ENCODE results near the gene KCNK1.

The KCNK1 gene

GRCh38 chr1:233613252-233614172, at the start of gene KCNK1:
Gene KCNK1, plus strand, starts transcription at chr1:233614106. Its CDS starts 66 bp downstream, at chr1:233614172.
- peak; percentile 68 for DNase-seq (ENCODE audit: insufficient read length, low spot score)
- FAIRE-seq, result peak; percentile 31

- no peak for FAIRE-seq
- DNase-seq (ENCODE audit: insufficient read length, low spot score), result no peak
Measured at GRCh38 chr1:233565313-233565712, 48.6 kb upstream of the KCNK1 start.

GRCh38 chr1:233566886-233567285, 47.0 kb upstream of the KCNK1 start:
- DNase-seq (ENCODE audit: insufficient read length, low spot score), result no peak
- no peak for FAIRE-seq

GRCh38 chr1:233569636-233570035, 44.3 kb upstream of the KCNK1 start:
- no peak for FAIRE-seq
- no peak for DNase-seq (ENCODE audit: insufficient read length, low spot score)

DNA sequence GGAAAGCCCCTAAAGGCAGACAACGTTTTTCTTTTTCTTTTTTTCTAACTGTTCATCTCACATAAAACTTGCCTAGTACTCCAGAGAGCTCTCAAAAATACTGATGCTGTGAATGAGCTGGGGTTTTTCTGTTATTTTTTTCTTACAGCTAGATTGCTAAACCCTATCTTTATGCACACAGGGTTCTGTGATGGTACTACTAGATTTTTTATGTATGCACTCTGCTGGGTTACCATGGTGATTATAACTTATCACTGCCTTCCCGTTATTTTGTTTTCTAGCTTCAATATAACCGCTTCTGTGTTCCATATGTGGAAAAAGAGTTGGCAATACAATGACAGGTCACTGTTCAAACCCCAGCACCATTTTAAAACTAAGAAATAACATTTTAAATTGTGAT, 43.7 kb upstream of the KCNK1 start:
- FAIRE-seq (no peak), DNase-seq (ENCODE audit: insufficient read length, low spot score) (no peak)

DNA sequence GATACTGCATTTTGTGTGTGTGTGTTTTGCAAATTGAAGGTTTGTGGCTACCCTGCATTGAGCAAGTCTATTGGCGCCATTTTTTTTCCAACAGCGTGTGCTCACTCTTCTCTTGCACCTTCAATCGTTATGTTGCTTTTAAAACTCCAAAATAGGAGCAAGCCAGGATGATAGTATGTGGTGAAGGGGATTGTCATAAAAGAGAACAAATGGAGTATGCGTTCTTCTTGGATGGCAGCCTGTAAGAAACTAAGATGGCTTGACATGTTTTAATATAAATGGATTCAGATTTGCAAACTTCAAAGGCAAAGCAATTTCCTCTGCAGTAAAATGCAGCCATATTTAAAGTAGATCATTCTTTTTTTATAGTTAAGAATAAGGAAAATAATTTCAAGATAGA, 43.2 kb upstream of the KCNK1 start:
- FAIRE-seq, result no peak
- no peak for DNase-seq (ENCODE audit: insufficient read length, low spot score)

GRCh38 chr1:233572896-233573295, 41.0 kb upstream of the KCNK1 start:
- FAIRE-seq (no peak), DNase-seq (ENCODE audit: insufficient read length, low spot score) (no peak)

DNA sequence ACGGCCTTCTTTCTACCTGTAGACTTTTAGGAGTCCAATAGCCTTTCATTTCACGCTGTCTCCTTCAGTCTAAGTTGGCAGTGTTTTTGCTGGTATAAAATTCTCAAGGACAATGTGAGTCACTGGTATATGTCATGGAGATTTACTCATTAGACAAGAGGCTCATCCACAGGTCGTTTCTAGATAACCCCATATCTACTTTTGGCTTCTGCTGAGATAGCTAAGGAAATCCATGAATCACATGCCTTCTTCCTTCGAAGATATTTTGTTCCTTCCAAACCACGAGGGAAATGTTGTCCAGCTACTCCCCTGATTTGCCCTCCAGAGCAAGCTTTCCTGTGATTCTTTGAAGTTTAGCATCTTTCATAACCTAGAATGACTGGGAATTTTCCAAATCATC, 38.5 kb upstream of the KCNK1 start:
- FAIRE-seq (no peak), DNase-seq (ENCODE audit: insufficient read length, low spot score) (no peak)

- no peak for DNase-seq (ENCODE audit: insufficient read length, low spot score)
- no peak for FAIRE-seq
Measured at GRCh38 chr1:233582439-233582838, 31.5 kb upstream of the KCNK1 start.

- FAIRE-seq (no peak), DNase-seq (ENCODE audit: insufficient read length, low spot score) (no peak)
Measured at GRCh38 chr1:233584376-233584775, 29.5 kb upstream of the KCNK1 start.

DNA sequence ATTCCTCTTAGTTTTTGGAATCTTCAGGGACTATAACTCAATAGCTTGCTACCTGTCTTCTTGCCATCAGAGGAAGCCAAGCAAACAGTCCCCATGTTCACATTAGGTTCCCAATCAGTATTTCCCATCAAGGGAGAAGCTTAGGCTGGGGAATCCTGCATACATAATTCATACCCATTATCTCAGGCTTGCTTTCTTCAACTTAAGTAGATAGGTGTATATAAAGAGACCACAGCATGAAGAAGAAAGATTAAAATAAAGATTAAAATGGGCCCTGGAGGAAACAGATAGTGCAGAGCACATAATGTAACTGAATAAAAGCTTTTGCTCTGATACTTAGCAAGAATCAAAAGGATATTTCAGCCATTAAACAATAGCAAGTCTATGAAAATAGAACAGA, 29.0 kb upstream of the KCNK1 start:
- DNase-seq (ENCODE audit: insufficient read length, low spot score) (no peak), FAIRE-seq (no peak)

DNA sequence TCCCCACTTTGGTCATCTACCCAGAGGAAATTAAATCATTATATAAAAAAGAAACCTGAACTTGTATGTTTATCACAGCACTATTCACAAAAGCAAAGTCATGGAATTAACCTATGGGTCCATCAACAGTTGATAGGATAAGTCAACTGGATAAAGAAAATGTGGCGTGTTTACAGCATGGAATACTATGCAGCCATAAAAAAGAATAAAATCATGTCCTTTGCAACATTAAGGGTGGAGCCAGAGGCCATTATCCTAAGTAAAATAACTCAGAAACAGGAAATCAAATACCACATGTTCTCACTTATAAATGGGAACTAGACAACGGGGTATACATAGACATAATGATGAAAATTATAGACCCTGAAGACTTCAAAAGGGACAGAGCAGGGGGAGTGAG, 27.6 kb upstream of the KCNK1 start:
- no peak for FAIRE-seq
- DNase-seq (ENCODE audit: insufficient read length, low spot score), result no peak

DNA sequence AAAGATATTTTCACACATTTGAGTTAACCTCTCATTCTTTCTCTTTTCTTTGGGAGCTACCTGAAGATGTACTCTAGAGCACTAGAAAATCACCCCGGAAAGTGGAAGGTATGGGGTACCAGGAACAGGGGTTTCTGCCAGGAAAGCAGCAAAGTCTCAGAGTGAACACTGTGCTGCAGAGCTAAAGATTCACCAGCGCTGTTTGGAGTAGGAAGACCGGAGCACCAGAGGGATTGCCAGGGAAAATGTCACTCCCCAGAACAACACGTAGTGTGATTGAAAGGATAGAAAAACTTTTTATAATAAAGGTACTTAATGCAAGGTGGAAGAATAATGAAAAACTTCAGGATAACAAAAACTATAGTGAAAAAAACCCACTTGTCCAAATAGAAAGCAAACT, 26.7 kb upstream of the KCNK1 start:
- no peak for DNase-seq (ENCODE audit: insufficient read length, low spot score)
- no peak for FAIRE-seq

DNA sequence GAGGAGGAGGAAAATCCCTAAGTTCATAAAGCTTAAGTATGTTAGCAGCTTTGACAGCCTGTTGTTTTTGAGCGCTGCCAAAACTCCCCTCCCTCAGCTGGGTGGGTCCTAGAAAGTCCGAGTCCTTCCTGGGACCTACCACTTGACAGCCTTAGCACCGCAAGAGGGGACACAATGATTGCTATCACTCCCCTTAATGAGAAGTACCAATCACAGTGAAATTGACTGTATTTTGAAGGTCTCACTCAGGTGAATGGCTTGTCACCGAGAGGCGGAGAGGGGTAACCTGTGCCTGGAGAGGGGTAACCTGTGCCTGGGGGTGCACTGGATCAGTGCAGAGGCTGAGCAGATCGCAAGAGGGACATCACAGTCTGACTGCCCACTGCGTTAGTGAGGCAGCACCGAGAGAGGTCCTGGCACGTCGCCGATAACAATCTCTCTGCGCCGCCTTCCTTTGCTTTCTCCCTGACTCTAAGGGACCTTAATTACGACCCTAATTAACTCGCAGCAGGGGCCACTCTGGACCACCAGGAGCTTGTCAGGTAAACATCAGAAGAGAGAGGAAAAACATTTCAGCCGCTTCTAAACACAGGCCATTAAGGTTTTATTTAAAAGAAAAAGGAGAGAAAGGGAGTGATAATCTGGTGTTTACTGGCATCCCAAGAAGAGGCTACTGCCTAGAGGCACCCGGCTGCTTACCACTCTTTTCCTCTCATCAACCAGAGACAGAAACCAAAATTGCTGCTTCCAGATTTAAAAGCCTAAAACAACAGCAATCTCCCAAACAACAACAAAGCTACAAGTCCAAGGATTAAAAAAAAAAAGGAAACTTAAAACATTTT, 25.7 kb upstream of the KCNK1 start:
- FAIRE-seq (no peak), DNase-seq (ENCODE audit: insufficient read length, low spot score) (no peak)

DNA sequence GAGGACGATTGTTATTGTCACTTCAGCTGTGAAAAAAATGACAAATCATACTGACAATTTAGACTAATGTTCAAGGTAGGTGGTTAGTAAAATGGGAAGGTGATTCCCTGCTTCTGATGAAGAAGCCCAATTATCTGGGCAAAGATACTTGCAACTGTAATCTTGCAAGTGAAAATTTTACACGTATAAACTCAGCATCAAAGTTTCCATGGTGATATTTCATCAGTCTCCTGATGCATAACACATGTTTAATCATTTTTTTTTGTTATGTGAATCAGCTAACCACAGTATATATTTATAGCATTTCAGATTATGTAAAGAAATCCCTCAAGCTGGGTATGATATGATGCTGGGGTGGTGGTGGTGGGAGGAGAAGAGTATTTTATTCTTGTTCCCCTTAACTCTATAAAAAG, 16.4 kb upstream of the KCNK1 start:
- FAIRE-seq (no peak), DNase-seq (ENCODE audit: insufficient read length, low spot score) (no peak)

- no peak for FAIRE-seq
- no peak for DNase-seq (ENCODE audit: insufficient read length, low spot score)
Measured at GRCh38 chr1:233598891-233599541, 14.9 kb upstream of the KCNK1 start.

- DNase-seq (ENCODE audit: insufficient read length, low spot score), result no peak
- FAIRE-seq, result no peak
Measured at GRCh38 chr1:233599542-233600073, 14.3 kb upstream of the KCNK1 start.

DNA sequence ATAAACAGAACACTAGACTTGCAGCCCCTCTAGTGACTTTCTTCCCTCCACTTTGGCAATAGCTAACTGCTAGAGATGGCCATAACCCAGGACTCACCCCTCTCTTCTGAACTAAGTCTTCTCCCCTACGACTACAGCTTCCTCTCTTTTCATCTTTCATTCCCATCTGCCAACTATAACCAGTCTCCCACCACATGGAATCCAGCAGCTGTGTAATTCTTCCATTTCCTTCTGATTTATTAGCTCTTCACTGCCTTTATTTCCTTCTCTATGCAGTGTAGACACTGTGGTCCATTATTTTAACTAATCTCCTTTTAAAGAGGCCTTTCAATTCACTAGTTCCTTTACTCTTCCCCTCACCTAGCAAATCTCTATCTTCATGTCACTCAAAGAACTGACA, 13.4 kb upstream of the KCNK1 start:
- DNase-seq (ENCODE audit: insufficient read length, low spot score), result no peak
- no peak for FAIRE-seq

DNA sequence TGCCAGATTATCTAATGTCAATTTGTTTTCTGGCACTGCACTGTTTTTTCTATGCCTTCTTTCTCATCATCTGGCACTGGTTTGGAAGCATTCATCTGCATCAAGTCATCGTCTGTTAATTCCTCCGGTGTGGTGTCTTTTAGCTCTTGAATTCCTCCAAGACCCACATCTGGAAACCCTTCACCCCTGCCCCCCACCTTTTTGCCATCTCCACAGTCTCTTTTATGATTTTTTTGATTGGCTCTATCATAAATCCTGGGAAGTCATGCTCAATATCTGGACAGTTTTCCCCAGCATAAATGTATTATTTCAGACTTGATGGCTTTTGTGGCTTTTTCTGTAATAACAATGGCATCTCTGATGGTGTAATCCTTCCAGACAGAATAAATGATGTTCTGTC, 10.4 kb upstream of the KCNK1 start:
- DNase-seq (ENCODE audit: insufficient read length, low spot score) (no peak), FAIRE-seq (no peak)

DNA sequence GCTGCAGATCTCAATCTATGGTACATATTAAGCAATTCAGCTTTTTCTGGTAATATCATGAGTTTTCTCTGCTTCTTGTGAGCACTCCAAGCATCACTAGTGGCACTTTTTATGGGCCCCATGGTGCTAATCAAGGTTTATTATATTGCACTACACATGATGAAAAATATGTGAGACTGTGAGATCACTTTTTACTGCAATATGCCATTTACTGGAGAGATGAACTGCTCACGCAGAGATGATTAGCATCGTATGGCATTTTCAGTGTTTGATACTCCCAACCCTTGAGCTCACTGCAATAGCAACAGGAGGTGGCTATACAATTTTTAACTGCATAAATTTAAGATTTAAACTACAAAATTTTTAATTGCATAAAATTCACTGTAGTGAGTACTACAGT, 8.7 kb upstream of the KCNK1 start:
- FAIRE-seq, result no peak
- no peak for DNase-seq (ENCODE audit: insufficient read length, low spot score)

DNA sequence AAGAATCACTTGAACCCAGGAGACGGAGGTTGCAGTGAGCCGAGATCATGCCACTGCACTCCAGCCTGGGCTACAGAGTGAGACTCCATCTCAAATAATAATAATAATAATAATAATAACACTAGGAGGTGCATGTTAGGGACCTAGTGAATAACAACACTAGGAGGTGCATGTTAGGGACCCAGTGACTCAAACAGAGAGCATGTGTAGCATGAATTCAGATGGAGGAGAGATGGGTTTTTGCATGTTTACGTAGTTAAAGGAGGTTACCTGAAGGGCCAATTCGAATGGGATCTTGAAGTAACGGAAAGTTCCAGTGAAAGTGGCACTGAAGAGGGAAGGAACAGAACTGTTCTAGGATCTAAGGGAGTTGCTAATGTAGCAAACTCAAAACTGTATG, 7.1 kb upstream of the KCNK1 start:
- FAIRE-seq (no peak), DNase-seq (ENCODE audit: insufficient read length, low spot score) (no peak)

Measured in HTR-8/SVneo (cell line).